ENCODE data around the gene GRID2.

The GRID2 gene

GRCh38 chr4:92305148-92305877, 1.5 kb downstream of the GRID2 start:
- H3K27ac ChIP-seq, result peak overlapping the region; percentile 83
- TF ChIP-seq ZFX (IDR thresholded peaks at IDR 0.05; ENCODE audit: borderline replicate concordance), result no peak
- peak; percentile 20 for TF ChIP-seq CTCF (IDR thresholded peaks at IDR 0.05)

GRCh38 chr4:92305878-92306520, 2.2 kb downstream of the GRID2 start:
- TF ChIP-seq ZFX (IDR thresholded peaks at IDR 0.05; ENCODE audit: borderline replicate concordance), result no peak
- TF ChIP-seq CTCF (IDR thresholded peaks at IDR 0.05), result no peak; the same call in 1 of the 2 replicates
- H3K27ac ChIP-seq, result peak overlapping the region; percentile 83

- TF ChIP-seq ZFX (IDR thresholded peaks at IDR 0.05; ENCODE audit: borderline replicate concordance), result no peak
- TF ChIP-seq CTCF (IDR thresholded peaks at IDR 0.05), result no peak
- H3K27ac ChIP-seq, result no peak overlapping the region
These were observed 3.4 kb downstream of the GRID2 start for GRCh38 chr4:92307181-92307580.

GRCh38 chr4:92307866-92308265, 4.1 kb downstream of the GRID2 start:
- TF ChIP-seq CTCF (IDR thresholded peaks at IDR 0.05), result no peak
- no peak for TF ChIP-seq ZFX (IDR thresholded peaks at IDR 0.05; ENCODE audit: borderline replicate concordance)

GRCh38 chr4:92317047-92317446, 13.3 kb downstream of the GRID2 start:
- TF ChIP-seq CTCF (IDR thresholded peaks at IDR 0.05) (no peak), ZFX (IDR thresholded peaks at IDR 0.05; ENCODE audit: borderline replicate concordance) (no peak)
- H3K27ac ChIP-seq, result no peak overlapping the region

More at GRCh38 chr4:92307866-92308265, 4.1 kb downstream of the GRID2 start:
- no peak overlapping the region for H3K27ac ChIP-seq

GRCh38 chr4:92328095-92328494, 24.3 kb downstream of the GRID2 start:
- TF ChIP-seq ZFX (IDR thresholded peaks at IDR 0.05; ENCODE audit: borderline replicate concordance), result no peak
- TF ChIP-seq CTCF (IDR thresholded peaks at IDR 0.05), result no peak
- H3K27ac ChIP-seq, result no peak overlapping the region

- no peak overlapping the region for H3K27ac ChIP-seq
- TF ChIP-seq CTCF (IDR thresholded peaks at IDR 0.05), result no peak
- TF ChIP-seq ZFX (IDR thresholded peaks at IDR 0.05; ENCODE audit: borderline replicate concordance), result no peak
These were observed 29.2 kb downstream of the GRID2 start for GRCh38 chr4:92333016-92333415.
